ENCODE measurements around the gene IGLL5.

Gene IGLL5

DNA sequence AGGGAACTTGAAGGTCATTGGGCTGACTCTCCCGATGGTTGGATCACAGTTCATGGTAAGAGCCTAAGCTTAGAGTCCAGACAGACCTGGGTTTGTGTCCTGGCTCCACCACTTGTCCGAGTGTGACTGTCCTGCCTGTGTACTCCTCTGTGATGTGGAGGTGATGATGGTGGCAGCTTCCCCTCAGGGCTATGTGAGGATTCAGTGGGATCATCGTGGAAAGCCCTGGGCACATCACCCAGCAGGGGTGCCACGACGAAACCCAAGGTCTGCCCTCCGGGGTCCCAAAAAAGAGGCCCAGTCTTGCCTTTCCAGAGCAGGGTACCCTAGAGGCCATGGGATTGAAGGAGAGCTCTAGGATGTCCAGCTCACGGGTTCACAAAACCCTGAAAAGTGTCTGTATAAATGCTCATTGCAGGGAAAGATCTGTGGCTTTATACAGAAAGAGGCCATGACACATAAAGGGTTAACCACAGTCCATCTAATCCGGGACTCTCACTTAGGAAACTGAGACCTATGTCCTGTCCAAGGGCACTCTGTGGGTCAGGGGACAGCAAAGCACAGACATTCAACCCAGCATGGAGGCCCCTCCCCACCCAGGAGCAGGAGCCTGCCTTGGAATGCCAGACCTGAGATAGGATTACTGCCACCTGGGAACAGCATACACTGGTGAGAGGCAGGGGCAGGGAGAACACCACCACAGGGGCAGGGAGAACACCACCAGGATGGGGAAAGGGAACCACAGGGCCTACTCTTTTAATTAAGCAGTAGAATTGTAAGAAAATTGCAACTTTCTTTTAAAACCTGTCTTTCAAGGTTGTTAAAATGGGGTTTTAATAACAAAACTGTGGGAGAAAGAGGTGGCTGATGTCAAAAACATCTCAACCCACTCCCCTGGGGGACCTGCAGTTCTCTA lies 51.3 kb downstream of the IGLL5 start:
- no peak for DNase-seq (ENCODE audit: low spot score)

DNA sequence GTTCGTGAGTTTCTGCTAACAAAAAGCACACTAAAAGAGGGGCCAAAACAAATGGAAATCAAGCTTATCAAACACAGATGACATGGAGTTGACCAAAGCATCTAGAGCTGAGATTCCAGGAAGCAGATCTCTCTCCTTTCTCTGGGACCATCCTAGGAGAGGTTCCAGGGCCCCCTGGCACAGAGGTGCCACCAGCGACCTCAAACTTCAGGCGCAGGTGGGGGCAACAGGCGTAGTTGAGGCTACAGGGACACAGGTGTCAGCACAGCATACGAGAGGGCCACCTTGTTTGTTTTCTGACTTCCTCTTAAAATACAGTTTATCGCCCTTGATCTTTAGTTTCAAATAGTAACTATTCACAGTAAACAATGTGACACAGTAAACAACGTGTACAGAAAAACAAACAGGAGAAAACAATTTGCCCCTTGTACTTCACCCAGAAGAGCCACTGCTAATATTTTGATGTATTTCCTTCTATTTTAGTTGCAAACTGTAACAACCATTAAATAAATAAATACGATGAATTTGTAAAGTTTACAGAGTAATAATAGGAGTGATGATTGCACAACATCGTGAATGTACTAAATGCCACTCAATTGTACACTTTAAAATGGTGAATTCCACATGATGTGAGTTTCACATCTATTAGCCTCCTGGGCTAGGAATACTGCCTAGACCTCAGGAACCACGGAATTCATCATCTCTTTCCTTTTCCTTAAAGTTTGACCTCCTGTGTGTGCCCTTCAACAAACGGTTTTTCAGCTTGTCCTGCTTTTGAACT lies 52.2 kb downstream of the IGLL5 start:
- no peak for DNase-seq (ENCODE audit: low spot score)

DNA sequence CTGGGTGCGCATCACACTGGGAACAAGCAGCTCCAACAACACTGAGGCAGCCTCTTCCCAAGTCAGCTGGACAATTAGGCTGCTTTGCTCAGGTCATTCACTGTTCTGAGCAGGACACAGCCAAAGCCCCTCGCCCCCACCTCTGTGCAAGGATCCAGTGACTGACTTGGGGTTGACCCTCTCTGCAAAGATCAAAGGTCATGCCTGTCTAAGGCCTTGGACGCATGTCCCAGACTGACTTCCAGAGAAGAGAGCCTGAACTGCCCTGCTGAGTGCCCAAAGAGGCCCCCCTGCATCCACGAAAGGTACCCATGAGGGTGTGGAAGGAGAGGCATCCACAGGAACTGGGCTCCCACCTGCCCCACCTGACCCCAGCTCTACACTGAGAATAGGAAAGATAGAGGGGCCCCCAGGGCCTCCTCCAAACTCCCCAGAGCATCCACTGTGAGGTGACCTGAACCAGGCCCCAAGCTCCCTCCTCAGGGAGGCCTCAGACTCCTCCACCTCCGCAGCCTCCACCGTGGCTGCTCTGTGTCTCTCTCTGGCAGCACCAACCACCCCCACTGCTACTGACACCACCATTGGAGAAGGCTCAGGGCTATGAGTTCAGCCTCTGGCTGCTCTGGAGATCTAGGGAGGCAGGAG lies 53.5 kb downstream of the IGLL5 start:
- no peak for DNase-seq (ENCODE audit: low spot score)

DNA sequence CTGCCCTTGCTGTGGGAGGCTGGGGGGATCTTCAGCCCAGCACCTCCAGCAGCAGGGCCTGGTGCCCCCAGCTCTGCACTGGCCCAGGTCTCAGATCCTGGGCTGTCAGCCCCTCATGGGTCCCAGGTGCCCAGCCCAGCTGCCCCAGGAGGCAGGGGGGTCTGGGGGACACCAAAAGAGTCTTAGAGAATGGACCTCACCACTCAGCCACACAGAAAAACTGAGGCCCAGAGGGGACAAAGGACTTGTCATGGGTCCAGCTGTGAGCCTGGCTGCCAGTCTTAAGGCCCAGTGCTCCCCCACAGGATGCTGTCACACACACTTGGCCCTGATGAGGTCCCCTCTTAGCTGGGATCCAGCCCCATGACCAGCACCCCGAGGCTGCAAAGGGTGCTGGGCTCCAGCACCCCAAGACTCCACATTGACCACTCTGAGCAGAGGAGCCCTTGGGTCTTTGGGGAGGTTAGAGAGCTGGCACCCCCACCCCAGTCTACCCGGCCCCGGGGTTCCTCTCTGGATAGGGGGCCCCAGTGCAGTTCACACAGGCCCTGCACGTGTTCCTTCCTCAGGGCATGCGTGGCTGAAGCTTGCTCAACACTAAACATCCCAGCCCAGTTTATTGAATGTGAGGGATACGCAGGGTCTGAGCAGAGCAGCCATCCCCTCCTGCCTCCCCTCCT lies 54.4 kb downstream of the IGLL5 start:
- no peak for DNase-seq (ENCODE audit: low spot score)

DNA sequence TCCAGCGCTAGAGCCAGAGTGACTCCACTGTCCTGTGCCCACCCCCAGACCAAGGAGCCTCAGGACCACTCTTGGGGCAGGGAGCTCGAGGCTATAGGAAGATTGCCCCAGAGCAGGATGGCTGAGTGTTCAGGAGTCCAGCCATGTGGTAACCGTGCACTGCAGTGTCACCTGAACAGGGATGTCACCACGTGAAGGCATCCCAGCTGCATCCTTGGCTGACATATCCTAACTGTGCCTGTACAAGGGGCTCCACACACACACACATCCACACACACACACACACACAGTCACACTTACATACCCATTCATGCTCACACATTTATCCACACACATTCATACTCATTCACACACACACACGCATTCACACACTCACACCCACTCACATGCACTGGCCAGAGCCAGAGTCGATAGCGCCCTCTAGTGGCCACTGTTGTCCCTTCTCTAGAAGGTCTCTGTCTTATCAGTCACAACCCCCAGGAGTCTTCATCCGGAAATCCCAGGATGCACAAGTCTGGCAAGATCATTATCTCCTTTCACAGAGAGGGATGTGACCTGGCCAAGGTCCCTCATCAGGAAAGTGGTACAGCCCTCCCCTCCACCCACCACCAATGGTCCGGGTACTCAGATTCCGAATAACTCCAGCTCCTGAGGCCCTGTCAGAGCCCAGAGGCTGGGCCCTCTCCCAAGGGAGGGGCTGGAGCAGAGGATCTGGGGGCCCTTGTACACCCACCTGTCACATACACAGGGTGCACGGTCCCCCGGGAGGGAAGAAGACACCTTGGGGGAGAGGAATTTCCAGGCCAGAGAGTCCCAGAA lies 55.1 kb downstream of the IGLL5 start:
- DNase-seq (ENCODE audit: low spot score) = peak; percentile 58

DNA sequence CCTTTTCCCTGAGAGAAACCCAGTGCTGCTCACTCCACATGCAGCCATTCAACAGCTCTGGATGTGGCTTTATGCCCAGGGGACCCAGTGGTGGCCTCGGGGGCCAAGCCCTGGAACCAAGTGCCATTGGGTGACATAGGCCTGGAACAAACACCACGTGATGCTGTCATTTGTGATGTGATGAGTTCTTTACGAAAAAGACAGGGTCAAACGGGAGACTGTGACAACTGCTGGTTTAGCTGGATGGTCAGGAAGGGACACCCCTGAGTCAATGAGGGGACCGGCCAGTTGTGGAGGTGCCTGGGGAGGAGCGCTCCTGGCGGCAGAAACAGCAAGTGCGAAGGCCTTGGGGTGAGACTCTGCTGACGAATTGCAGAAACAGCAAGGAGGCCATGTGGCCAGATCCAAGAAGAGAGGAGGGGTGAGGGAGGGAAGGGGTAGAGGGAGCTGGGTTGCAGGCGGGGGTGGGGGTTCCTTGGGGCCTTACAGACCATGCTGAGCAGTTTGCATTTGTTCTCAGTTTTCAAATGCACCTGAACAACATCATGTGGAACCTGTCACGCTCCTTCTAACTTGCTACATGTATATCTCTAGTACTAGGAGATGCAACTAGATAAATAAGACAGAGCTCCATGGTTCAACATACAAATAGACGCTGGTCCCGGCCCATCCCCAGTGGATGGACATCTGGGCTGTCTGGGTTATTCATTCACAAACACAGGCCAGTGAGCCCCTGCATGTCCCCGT lies 56.1 kb downstream of the IGLL5 start:
- no peak for DNase-seq (ENCODE audit: low spot score)

DNA sequence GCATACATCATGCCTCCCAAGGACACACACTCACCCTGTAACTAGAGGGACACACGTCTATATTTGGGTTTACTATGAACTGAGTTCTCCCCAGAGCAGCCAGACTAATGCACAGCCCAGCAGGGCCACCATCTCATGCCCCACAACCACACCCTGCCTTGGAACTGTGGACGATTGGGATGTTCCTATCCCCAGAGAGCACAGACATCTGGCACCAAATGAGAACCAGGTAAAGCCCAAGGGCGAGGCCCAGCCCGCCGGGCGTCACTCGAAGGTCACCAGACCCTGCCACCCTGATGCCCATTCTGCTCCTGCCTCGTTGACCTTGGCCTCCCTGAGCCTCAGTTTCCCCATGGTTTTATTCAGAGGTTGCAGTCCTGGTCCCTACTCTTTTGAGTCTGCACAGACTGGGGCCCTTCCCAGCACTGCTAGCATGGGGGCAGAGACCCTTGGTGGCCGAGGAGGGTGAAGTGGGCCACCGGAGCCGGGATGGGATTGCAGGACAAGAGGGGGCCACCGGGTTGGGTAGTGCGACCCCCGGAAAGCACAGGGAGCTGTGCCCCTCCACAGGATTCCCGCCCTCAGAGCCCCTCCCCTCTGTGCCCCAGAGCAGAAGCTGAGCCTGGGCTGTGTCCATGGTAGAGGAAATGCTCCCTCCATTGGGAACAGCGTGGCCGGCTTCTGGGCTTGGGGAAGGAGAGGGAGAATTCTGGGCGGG lies 56.8 kb downstream of the IGLL5 start:
- no peak for DNase-seq (ENCODE audit: low spot score)

DNA sequence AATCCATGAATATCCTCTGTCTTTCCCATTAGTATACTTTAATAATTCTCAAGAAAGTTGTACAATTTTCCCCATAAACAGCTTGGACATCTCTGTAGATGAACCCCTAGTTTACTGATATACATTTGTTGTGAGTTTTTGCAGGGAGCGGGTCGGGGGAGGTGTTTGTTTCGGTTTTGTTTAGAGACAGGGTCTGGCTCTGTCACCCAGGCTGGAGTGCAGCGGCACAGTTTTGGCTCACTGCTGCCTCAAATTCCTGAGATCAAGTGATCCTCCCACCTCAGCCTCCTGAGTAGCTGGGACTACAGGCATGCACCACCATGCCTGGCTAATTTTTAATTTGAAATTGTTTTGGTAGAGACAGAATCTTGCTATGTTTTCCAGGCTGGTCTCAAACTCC lies 57.6 kb downstream of the IGLL5 start:
- no peak for DNase-seq (ENCODE audit: low spot score)

All from AG08395 (cell line).